ENCODE results near the gene TRIM54. TPM values are rescaled to one million over a fixed set of nuclear protein-coding genes. Genes with fewer than 3 reads are reported as not detected.

The TRIM54 gene
- total RNA-seq (2014; rRNA removed; shearing (Covaris generic); ENCODE audit: low replicate concordance) = not detected in 2 replicates

GRCh38 chr2:27281855-27282559 lies at the start of gene TRIM54:
TSS of gene TRIM54 (plus strand) at chr2:27282429. CDS start at chr2:27282732, 303 bp downstream.
- Histone ChIP-seq H3K4me1 (ENCODE audit: low read length) (no peaks in the 10 kb centered on the region), H3K9ac (ENCODE audit: low read length) (no peak within 1 kb of the TSS), H3K36me3 (ENCODE audit: insufficient read depth, low read length) (no peaks in the 10 kb centered on the region), H3K4me2 (ENCODE audit: low read depth, low read length, poor library complexity, severe bottlenecking) (no peak within 1 kb of the TSS), H3K9me3 (ENCODE audit: low read length) (no peaks in the 10 kb centered on the region), H3K4me3 (ENCODE audit: low read length) (no peak within 1 kb of the TSS), H2AFZ (ENCODE audit: low read length) (no peak within 1 kb of the TSS), H3K9me2 (replicated peaks; ENCODE audit: insufficient read depth, low read length) (no peaks in the 10 kb centered on the region), H3K27ac (ENCODE audit: low read length) (no peak within 1 kb of the TSS), H3K27me3 (ENCODE audit: low read length) (no peaks in the 10 kb centered on the region; the same call in 1 of the 2 replicates), H3K79me2 (ENCODE audit: low read length) (no peaks in the 10 kb centered on the region), H4K20me1 (ENCODE audit: insufficient read depth, low read depth, low read length) (no peaks in the 10 kb centered on the region)
- DNase-seq = no peak

DNA sequence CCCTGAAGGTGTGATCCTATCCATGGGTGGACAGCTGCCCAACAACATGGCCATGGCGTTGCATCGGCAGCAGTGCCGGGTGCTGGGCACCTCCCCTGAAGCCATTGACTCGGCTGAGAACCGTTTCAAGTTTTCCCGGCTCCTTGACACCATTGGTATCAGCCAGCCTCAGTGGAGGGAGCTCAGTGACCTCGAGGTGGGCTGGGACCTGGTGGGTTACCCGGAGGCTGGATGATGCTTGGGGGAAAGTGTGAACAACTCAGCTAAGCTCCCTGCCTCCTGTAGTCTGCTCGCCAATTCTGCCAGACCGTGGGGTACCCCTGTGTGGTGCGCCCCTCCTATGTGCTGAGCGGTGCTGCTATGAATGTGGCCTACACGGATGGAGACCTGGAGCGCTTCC lies 48.9 kb upstream of the TRIM54 start:
- Histone ChIP-seq H3K9me2 (replicated peaks; ENCODE audit: insufficient read depth, low read length) (no peaks in the 10 kb centered on the region), H3K4me3 (ENCODE audit: low read length) (no peak overlapping the region), H3K4me2 (ENCODE audit: low read depth, low read length, poor library complexity, severe bottlenecking) (no peak overlapping the region), H3K79me2 (ENCODE audit: low read length) (no peaks in the 10 kb centered on the region), H3K27me3 (ENCODE audit: low read length) (no peaks in the 10 kb centered on the region), H3K9ac (ENCODE audit: low read length) (no peak overlapping the region), H3K9me3 (ENCODE audit: low read length) (no peaks in the 10 kb centered on the region), H3K27ac (ENCODE audit: low read length) (no peak overlapping the region), H2AFZ (ENCODE audit: low read length) (no peak overlapping the region), H4K20me1 (ENCODE audit: insufficient read depth, low read depth, low read length) (no peaks in the 10 kb centered on the region), H3K36me3 (ENCODE audit: insufficient read depth, low read length) (peaks cover 57% of the 10 kb centered on the region), H3K4me1 (ENCODE audit: low read length) (no peaks in the 10 kb centered on the region)
- no peak for DNase-seq

DNA sequence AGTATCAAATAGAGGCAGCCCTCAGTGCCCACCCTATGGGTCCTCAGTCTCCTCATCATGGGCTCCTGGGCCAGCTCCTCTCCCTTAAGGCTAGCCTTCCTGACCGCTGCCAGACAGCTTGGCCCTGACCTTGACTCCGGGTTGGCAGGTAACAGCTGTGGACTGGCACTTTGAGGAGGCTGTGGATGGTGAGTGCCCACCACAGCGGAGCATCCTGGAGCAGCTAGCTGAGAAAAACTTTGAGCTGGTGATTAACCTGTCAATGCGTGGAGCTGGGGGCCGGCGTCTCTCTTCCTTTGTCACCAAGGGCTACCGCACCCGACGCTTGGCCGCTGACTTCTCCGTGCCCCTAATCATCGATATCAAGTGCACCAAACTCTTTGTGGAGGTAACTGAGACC lies 46.1 kb upstream of the TRIM54 start:
- H2AFZ ChIP-seq (ENCODE audit: low read length) = no peak overlapping the region
- H3K27ac ChIP-seq (ENCODE audit: low read length) = no peak overlapping the region
- no peaks in the 10 kb centered on the region for H3K4me1 ChIP-seq (ENCODE audit: low read length)
- no peak for DNase-seq
- H4K20me1 ChIP-seq (ENCODE audit: insufficient read depth, low read depth, low read length) = no peaks in the 10 kb centered on the region
- H3K36me3 ChIP-seq (ENCODE audit: insufficient read depth, low read length) = peaks cover 62% of the 10 kb centered on the region
- H3K4me3 ChIP-seq (ENCODE audit: low read length) = no peak overlapping the region
- no peaks in the 10 kb centered on the region for H3K9me3 ChIP-seq (ENCODE audit: low read length)
- no peaks in the 10 kb centered on the region for H3K9me2 ChIP-seq (replicated peaks; ENCODE audit: insufficient read depth, low read length)
- no peak overlapping the region for H3K9ac ChIP-seq (ENCODE audit: low read length)
- H3K4me2 ChIP-seq (ENCODE audit: low read depth, low read length, poor library complexity, severe bottlenecking) = no peak overlapping the region
- no peaks in the 10 kb centered on the region for H3K79me2 ChIP-seq (ENCODE audit: low read length)
- H3K27me3 ChIP-seq (ENCODE audit: low read length) = no peaks in the 10 kb centered on the region

GRCh38 chr2:27236626-27237025 lies 45.6 kb upstream of the TRIM54 start:
- Histone ChIP-seq H3K4me2 (ENCODE audit: low read depth, low read length, poor library complexity, severe bottlenecking) (no peak overlapping the region), H3K79me2 (ENCODE audit: low read length) (no peaks in the 10 kb centered on the region), H3K27me3 (ENCODE audit: low read length) (no peaks in the 10 kb centered on the region), H3K9me2 (replicated peaks; ENCODE audit: insufficient read depth, low read length) (no peaks in the 10 kb centered on the region), H3K9ac (ENCODE audit: low read length) (no peak overlapping the region), H2AFZ (ENCODE audit: low read length) (no peak overlapping the region), H3K36me3 (ENCODE audit: insufficient read depth, low read length) (peaks cover 59% of the 10 kb centered on the region), H3K4me3 (ENCODE audit: low read length) (no peak overlapping the region), H3K4me1 (ENCODE audit: low read length) (no peaks in the 10 kb centered on the region), H3K27ac (ENCODE audit: low read length) (no peak overlapping the region), H4K20me1 (ENCODE audit: insufficient read depth, low read depth, low read length) (no peaks in the 10 kb centered on the region), H3K9me3 (ENCODE audit: low read length) (no peaks in the 10 kb centered on the region)
- DNase-seq = no peak

GRCh38 chr2:27237341-27237945 lies 44.8 kb upstream of the TRIM54 start:
- H3K9me2 ChIP-seq (replicated peaks; ENCODE audit: insufficient read depth, low read length) = no peaks in the 10 kb centered on the region
- H3K79me2 ChIP-seq (ENCODE audit: low read length) = no peaks in the 10 kb centered on the region
- no peaks in the 10 kb centered on the region for H3K27me3 ChIP-seq (ENCODE audit: low read length)
- no peak overlapping the region for H3K9ac ChIP-seq (ENCODE audit: low read length)
- no peak for DNase-seq
- no peak overlapping the region for H3K27ac ChIP-seq (ENCODE audit: low read length)
- no peaks in the 10 kb centered on the region for H4K20me1 ChIP-seq (ENCODE audit: insufficient read depth, low read depth, low read length)
- no peak overlapping the region for H3K4me3 ChIP-seq (ENCODE audit: low read length)
- peaks cover 56% of the 10 kb centered on the region for H3K36me3 ChIP-seq (ENCODE audit: insufficient read depth, low read length)
- no peak overlapping the region for H3K4me2 ChIP-seq (ENCODE audit: low read depth, low read length, poor library complexity, severe bottlenecking)
- H3K4me1 ChIP-seq (ENCODE audit: low read length) = no peaks in the 10 kb centered on the region
- H2AFZ ChIP-seq (ENCODE audit: low read length) = no peak overlapping the region
- no peaks in the 10 kb centered on the region for H3K9me3 ChIP-seq (ENCODE audit: low read length)

- no peaks in the 10 kb centered on the region for H3K79me2 ChIP-seq (ENCODE audit: low read length)
- no peak overlapping the region for H3K4me2 ChIP-seq (ENCODE audit: low read depth, low read length, poor library complexity, severe bottlenecking)
- H3K9me3 ChIP-seq (ENCODE audit: low read length) = no peaks in the 10 kb centered on the region
Measured at GRCh38 chr2:27238976-27239375, 43.3 kb upstream of the TRIM54 start.

GRCh38 chr2:27240406-27240805 lies 41.8 kb upstream of the TRIM54 start:
- Histone ChIP-seq H3K4me2 (ENCODE audit: low read depth, low read length, poor library complexity, severe bottlenecking) (no peak overlapping the region), H2AFZ (ENCODE audit: low read length) (no peak overlapping the region), H3K4me3 (ENCODE audit: low read length) (no peak overlapping the region), H3K79me2 (ENCODE audit: low read length) (no peaks in the 10 kb centered on the region), H3K9ac (ENCODE audit: low read length) (no peak overlapping the region), H3K9me3 (ENCODE audit: low read length) (no peaks in the 10 kb centered on the region), H4K20me1 (ENCODE audit: insufficient read depth, low read depth, low read length) (no peaks in the 10 kb centered on the region), H3K4me1 (ENCODE audit: low read length) (no peaks in the 10 kb centered on the region), H3K27me3 (ENCODE audit: low read length) (no peaks in the 10 kb centered on the region), H3K27ac (ENCODE audit: low read length) (no peak overlapping the region), H3K9me2 (replicated peaks; ENCODE audit: insufficient read depth, low read length) (no peaks in the 10 kb centered on the region), H3K36me3 (ENCODE audit: insufficient read depth, low read length) (peaks cover 55% of the 10 kb centered on the region)
- no peak for DNase-seq

More at GRCh38 chr2:27238976-27239375, 43.3 kb upstream of the TRIM54 start:
- Histone ChIP-seq H3K27me3 (ENCODE audit: low read length) (no peaks in the 10 kb centered on the region), H2AFZ (ENCODE audit: low read length) (no peak overlapping the region), H3K9me2 (replicated peaks; ENCODE audit: insufficient read depth, low read length) (no peaks in the 10 kb centered on the region), H3K4me1 (ENCODE audit: low read length) (no peaks in the 10 kb centered on the region), H3K36me3 (ENCODE audit: insufficient read depth, low read length) (peaks cover 57% of the 10 kb centered on the region), H3K9ac (ENCODE audit: low read length) (no peak overlapping the region), H4K20me1 (ENCODE audit: insufficient read depth, low read depth, low read length) (no peaks in the 10 kb centered on the region), H3K27ac (ENCODE audit: low read length) (no peak overlapping the region), H3K4me3 (ENCODE audit: low read length) (no peak overlapping the region)
- no peak for DNase-seq

- no peak overlapping the region for H3K4me3 ChIP-seq (ENCODE audit: low read length)
- no peak overlapping the region for H3K4me2 ChIP-seq (ENCODE audit: low read depth, low read length, poor library complexity, severe bottlenecking)
- no peak overlapping the region for H3K9ac ChIP-seq (ENCODE audit: low read length)
- peaks cover 52% of the 10 kb centered on the region for H3K36me3 ChIP-seq (ENCODE audit: insufficient read depth, low read length)
- no peaks in the 10 kb centered on the region for H3K27me3 ChIP-seq (ENCODE audit: low read length)
- H3K4me1 ChIP-seq (ENCODE audit: low read length) = no peaks in the 10 kb centered on the region
- H3K9me3 ChIP-seq (ENCODE audit: low read length) = no peaks in the 10 kb centered on the region
- no peaks in the 10 kb centered on the region for H4K20me1 ChIP-seq (ENCODE audit: insufficient read depth, low read depth, low read length)
- no peak overlapping the region for H3K27ac ChIP-seq (ENCODE audit: low read length)
- no peak for DNase-seq
- no peaks in the 10 kb centered on the region for H3K9me2 ChIP-seq (replicated peaks; ENCODE audit: insufficient read depth, low read length)
- H2AFZ ChIP-seq (ENCODE audit: low read length) = no peak overlapping the region
- no peaks in the 10 kb centered on the region for H3K79me2 ChIP-seq (ENCODE audit: low read length)
Measured at GRCh38 chr2:27241761-27242613, 40.2 kb upstream of the TRIM54 start.

All from Karpas-422 (cell line).